H1 (cell line): Measurements from ENCODE around the gene NR2C2. TPM values are rescaled to one million over a fixed set of nuclear protein-coding genes. Genes with fewer than 3 reads are reported as not detected.

ENCODE experiments used
- ATF3 ChIP-seq: IDR thresholded peaks from 2 replicates; pipeline ENCODE4 v1.6.1; 2011; ENCODE audit warnings: low read depth, mild to moderate bottlenecking, low read length; ENCODE audit not compliant: insufficient read depth
- BACH1 ChIP-seq: IDR thresholded peaks from 2 replicates; pipeline ENCODE4 v1.6.1; 2012; ENCODE audit warnings: low read length, improper control_type of control experiment
- BRCA1 ChIP-seq: IDR thresholded peaks from 2 replicates; pipeline ENCODE4 v1.6.1; 2012; ENCODE audit warnings: low read depth, low read length, improper control_type of control experiment
- CHD7 ChIP-seq: fragments of 300-600 bp; sonication (generic); IDR thresholded peaks from 2 replicates; pipeline ENCODE4 v1.7.1; 2012; ENCODE audit warnings: low read length, moderate library complexity, mild to moderate bottlenecking, inconsistent platforms; ENCODE audit not compliant: insufficient replicate concordance
- E2F6 ChIP-seq: IDR thresholded peaks from 2 replicates; pipeline ENCODE4 v1.6.1; 2012; ENCODE audit warnings: inconsistent platforms
- EZH2 ChIP-seq: fragments of 200-600 bp; sonication (generic); IDR thresholded peaks from 2 replicates; pipeline ENCODE4 v1.7.1; 2012; ENCODE audit warnings: low read depth, mild to moderate bottlenecking, moderate library complexity, low read length, inconsistent platforms; ENCODE audit not compliant: severe bottlenecking
- MAFK ChIP-seq: IDR thresholded peaks from 2 replicates; pipeline ENCODE4 v1.6.1; 2012; ENCODE audit warnings: low read depth, mild to moderate bottlenecking, improper control_type of control experiment, low read length
- RFX5 ChIP-seq: IDR thresholded peaks from 2 replicates; pipeline ENCODE4 v1.6.1; 2011; ENCODE audit warnings: low read depth, low read length, improper control_type of control experiment, borderline replicate concordance
- SP1 ChIP-seq: IDR thresholded peaks from 2 replicates; pipeline ENCODE4 v1.6.1; 2011; ENCODE audit warnings: low read depth, low read length
- SUZ12 ChIP-seq: fragments of 200-600 bp; sonication (generic); IDR thresholded peaks from 2 replicates; pipeline ENCODE4 v1.6.1; 2012; ENCODE audit warnings: mild to moderate bottlenecking, inconsistent platforms, low read length, moderate library complexity, mixed read lengths
- polyA plus RNA-seq, 7 experiments: library from polyadenylated mRNA; depleted of rRNA in 3 of 7; stranded (reverse) in 5 of 7; unstranded in 2 of 7; fragments of >200 nt in 5 of 7; fragments of 200-250 nt in 2 of 7; gene quantifications; 1 replicate in 5 of 7; 2 replicates in 1 of 7; 4 replicates in 1 of 7; pipeline versions ENCODE4 v1.2.1 to v1.2.3, GENCODE V29; 2011 to 2013; ENCODE audit warnings: missing spikeins in 2 of 7, mixed read lengths in 2 of 7
- total RNA-seq: library from RNA; stranded (reverse); fragmentation: NEBNext Ultra II Directional; extraction: Animal tissue kit (Norgen Biotek cat#: 25700); gene quantifications from 2 replicates; pipeline ENCODE4 v1.2.1, GENCODE V29; 2021

NR2C2 gene
- total and polyA plus RNA-seq, 2 of the 8 experiments (the other 6 are each of a cell fraction or from before 2014, with no cell fraction given) = 16.6 to 44.4 TPM

GRCh38 chr3:14948609-14949038 lies 1.2 kb downstream of the NR2C2 start (continued):
- TF ChIP-seq CHD7 = no peak
- no peak for TF ChIP-seq BRCA1
- TF ChIP-seq E2F6 = peak; percentile 48
- no peak for TF ChIP-seq SUZ12
- no peak for TF ChIP-seq ATF3
- no peak for TF ChIP-seq MAFK
- no peak for TF ChIP-seq RFX5
- TF ChIP-seq BACH1 = no peak
- no peak for TF ChIP-seq EZH2
- TF ChIP-seq SP1 = no peak
